ENCODE measurements around the gene SDF2L1.
"Not testable (repeated sequence)": the region's sequence is repeated elsewhere in the genome, so short reads cannot be mapped to it uniquely, and the experiment has no call there.

Gene SDF2L1

DNA sequence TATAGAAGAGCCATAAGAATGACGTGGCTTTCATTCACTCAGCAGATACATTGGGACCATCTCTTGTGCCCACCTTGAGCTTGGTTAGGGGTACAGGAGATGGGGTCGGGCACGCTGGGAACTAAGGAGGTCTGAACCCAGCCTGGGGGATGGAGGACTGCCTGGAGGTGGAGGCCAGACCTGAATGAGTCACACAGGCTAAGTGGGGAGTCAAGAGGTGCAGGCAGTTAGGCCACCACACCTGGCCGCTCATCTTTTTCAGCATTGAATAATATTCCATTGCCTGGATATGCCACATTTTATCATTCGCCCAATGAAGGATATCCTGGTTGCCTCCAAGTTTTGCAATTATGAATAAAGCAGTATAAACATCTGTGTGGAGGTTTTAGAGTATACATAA is 19.9 kb downstream of the SDF2L1 start:
- no peak for DNase-seq (ENCODE audit: low read depth in 3 of 3)

DNA sequence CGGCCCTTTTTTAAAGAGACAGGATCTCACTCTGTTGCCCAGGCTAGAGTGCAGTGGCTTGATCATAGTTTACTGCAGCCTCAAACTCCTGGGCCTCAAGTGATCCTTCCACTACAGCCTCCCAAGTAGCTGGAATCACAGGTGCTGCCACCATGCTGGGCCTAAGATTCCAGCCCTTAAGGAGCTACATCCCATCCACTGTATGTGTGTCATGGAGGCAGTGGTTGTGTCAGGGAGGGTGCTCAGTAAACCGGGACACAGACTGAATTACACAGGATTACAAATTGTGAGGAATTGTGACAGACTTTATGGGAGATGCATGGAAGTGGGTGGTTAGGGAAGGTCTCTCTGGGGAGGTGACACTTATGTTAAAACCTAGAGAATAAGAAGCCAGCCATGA is 21.6 kb downstream of the SDF2L1 start:
- no peak for DNase-seq (ENCODE audit: low read depth in 3 of 3)

DNA sequence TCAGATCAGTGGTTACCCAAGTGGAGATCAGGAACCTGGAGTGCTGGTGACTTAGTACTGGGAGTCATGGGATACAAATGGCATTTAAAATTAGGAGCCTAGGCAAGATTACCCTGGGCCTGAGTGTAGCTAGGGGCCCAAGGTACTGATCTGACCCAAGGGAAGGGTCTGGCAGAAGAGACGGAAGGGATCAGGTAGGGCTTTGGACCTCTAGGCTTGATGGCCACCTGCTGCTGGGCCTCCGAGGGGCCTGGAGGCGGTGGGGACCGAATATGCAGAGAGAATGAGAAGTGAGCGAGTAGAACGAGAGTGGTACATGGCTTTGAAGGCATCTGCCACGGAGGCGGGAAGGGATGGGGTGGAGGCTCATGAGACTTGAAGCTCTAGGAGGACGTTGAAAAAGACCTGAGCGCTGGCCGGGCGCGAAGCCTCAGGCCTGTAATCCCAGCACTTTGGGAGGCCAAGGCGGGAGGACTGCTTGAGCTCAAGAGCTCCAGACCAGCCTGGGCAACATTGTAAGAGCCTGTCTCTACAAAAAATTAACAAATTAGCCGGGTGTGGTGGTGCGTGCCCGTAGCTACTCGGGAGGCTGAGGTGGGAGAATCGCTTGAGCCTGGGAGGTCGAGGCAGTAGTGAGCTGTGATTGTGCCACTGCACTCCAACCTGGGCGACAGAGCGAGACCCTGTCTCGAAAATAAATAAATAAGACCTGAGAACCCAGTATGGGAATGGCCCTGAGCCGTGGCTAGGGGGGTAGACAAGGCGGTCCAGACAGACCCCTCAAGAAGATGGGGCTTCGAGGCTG is 23.1 kb downstream of the SDF2L1 start:
- no peak for DNase-seq (ENCODE audit: low read depth in 3 of 3)

DNA sequence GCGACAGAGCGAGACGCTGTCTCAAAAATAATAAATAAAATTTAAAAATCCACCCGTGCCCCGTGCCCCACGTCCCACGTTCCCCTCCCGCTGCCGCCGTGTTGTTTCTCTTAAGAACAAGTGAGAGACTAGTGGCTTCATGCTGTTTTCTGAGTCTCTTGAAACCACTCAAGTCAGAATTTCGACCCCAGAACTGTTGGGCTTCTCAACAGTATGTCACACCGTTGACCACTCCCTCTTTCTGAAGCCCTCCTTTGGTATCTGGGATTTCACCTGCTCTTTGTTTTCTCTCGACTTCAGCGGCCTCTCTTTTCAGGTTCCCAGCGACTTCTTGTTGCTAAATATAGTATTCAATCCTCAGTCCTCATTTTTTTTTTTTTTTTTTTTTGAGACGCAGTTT is 24.7 kb downstream of the SDF2L1 start:
- DNase-seq (ENCODE audit: low read depth in 3 of 3): no peak

DNA sequence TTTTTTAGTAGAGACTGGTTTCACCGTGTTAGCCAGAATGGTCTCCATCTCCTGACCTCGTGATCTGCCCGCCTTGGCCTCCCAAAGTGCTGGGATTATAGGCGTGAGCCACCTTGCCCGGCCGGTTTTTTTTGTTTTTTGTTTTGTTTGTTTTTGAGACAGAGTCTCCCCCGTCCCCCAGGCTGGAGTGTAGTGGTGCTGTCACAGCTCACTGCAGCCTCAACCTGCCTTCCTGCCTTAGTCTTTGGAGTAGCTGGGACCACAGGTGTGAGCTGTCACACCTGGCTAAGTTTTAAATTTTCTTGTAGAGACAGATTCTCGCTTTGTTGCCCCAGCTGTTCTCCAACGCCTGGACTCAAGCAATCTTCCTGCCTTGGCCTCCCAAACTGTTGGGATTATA is 26.9 kb downstream of the SDF2L1 start:
- no peak for DNase-seq (ENCODE audit: low read depth in 3 of 3)

DNA sequence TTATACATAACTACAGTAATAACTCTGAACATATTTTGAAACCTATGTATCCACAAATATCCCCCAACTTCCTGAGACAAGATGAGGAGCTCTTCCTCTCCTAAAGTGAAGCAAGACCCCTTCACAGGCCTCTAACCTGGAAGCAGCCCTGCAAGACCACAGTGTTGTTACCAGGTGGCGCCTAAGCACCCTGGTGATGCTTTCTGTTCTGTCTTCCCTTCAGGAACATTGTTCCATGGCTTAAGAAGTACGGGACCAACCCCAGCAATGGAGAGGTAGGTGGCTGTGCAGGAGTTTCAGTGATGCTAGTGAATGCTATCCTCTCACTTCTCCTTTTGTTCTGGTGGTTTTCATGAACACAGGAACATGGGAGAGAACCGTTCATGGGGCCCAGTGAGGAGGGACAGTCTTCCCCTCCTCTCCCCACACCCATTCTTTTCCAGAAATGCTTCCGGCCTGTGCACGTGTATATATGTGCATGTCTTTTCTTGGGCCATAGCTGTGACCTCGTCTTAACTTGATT is 30.1 kb downstream of the SDF2L1 start:
- DNase-seq (ENCODE audit: low read depth in 3 of 3): no peak

DNA sequence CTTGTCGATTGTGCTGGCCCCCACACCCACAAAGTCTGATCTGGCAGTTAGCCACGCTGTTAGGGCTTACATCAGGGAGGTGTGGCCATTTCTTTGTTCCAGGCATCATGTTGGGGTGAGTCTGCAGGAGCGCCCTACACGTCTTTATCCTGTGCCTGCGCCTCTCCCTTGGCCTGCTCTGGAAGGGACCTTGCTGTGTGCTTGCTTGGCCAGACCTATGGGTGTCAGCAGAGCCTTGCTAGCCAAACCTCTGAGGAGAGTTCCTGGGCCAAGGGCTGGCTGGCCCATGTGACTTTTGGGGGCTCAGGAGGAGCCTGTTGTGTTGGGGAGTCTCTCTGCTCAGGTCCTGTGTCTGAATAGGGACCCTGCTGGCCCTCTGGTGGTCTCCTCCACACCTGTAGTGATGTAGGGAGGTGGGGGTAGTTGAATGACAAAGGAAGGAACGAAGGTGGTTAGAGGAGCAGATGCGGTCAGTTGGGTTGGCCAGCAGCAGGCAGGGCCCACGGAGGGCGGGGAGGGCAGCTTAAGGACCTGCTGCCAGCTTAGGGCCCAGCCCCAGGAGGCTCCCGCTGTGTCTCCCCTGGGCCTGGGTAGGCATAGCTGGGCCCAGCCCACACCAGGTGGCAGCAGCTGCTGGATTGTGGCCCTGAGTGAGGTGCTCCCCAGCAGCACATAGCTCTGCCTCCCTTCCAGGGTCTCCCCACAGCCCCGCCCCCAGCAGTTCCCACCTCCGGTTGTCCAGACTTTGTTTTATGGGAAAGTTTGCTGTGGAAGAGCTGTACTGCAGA is 31.6 kb downstream of the SDF2L1 start:
- DNase-seq (ENCODE audit: low read depth in 3 of 3): no peak

DNA sequence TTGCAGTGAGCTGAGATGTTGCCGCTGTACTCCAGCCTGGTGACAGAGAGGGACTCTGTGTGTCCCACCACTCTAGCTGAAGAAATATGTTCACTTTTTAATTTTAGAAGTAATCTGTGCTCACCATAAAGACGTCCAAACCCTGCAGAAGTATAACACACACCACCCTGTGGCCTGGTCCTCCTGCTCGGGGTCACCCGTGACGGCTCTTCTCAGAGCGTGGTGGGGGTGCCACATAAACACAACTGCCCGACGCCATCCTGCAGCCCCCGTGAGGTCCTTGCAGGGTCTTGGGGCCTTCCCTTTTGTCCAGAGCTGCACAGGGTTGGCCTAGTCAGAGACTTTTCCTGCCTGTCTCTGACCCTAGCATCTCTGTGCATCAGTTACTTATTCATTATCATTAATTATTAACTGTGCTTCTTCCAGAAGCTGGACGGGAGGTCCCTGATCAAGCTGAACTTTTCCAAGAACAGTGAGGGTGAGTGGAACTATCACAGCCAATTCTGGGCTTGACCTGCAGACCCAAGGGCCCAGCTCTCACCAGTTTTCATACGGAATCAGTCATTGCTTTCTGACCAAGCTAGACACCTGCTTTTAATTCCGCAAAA is 32.6 kb downstream of the SDF2L1 start:
- DNase-seq (ENCODE audit: low read depth in 3 of 3): no peak

DNA sequence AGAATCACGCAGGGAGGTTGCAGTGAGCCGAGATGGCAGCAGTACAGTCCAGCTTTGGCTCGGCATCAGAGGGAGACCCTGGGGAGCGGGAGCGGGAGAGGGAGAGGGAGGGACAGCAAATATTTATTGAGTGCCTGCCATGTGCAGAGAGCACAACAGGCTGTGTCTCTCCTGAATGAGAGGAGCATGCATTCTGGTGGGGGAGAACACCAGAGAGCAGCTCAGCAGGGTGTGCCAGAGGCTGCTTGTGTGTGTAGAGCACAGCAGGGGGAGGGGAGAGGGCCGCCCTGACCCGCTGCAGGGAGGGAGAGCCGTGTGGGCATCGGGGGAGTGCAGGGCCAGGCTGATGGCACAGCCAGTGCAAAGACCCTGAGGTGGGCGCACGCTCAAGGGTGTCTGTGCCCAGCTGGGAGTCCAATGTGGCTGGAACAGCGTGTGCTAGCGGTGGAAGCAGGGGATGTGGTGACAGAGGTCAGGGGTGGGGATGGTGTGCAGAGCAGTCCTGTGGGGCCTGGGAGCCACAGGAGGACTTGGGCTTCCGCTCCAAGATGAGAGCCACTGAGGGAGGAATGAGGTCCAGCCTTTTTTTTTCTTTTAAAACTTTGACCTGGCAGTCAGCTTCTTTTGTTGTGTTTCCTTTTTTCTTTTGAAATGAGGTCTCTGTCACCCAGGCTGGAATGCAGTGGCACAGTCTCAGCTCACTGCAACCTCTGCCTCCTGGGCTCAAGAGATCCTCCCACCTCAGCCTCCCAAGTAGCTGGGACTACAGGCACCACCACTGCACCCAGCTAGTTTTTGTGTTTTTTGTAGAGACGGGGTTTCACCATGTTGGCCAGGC is 35.7 kb downstream of the SDF2L1 start:
- DNase-seq (ENCODE audit: low read depth in 3 of 3): no peak

DNA sequence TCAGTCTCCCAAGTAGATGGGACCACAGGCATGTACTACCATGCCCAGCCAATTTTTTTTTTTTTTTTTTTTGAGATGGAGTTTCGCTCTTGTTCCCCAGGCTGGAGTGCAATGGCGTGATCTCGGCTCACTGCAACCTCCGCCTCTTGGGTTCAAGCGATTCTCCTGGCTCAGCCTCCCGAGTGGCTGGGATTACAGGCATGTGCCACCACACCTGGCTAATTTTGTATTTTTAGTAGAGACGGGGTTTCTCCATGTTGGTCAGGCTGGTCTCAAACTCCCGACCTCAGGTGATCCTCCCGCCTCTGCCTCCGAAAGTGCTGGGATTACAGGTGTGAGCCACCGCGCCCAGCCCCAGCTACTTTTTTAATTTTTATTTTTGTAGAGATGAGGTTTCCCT is 36.7 kb downstream of the SDF2L1 start:
- DNase-seq (ENCODE audit: low read depth in 3 of 3): not testable (repeated sequence)

DNA sequence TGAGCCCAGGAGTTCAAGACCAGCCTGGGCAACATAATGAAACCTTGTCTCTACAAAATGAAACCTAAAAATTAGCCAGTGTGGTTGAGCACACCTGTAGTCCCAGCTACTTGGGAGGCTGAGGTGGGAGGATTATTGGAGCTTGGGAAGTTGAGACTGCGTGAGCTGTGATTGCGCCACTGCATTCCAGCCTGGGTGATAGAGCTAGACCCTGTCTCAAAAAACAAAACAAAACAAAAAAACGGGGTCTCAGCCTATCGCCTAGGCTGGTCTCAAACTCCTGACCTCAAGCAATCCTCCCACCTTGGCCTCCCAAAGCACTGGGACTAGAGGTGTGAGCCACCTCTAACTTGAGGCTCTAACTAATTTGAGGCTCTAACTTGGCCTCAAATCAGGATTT is 37.3 kb downstream of the SDF2L1 start:
- DNase-seq (ENCODE audit: low read depth in 3 of 3): no peak

DNA sequence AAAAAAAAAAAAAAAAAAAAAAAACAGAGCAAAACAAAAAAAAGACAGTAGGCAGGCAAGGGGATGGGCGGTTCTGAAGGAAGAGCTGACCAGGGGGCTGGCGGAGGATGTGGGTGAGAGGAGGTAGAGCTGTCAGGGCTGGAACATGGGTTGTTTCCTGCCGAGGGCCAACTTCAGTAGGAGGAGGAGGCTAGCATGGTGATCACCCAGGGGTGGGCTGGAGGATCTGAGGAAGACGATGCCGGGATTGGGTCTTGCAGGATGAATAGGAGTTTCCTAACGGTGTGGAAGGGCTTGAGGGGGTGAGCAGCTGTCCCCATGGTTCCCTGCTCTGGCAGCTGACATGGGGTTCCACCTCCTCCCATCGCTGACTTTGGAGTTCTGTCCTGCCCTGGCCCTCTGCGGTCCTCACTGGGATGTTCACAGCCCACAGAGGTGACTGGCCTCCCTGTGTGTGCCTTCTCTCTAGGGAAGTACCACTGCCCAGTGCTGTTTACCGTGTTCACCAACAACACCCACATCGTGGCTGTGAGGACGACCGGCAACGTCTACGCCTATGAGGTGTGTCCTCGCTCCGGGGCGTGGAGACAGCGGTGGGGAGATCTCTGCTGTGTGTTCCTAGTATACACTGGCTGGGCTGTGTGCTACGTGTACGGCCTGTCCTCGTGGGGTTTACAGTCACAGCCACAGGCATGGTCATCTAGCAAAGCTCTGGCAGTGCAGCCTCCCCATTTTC is 38.9 kb downstream of the SDF2L1 start:
- DNase-seq (ENCODE audit: low read depth in 3 of 3): no peak

DNA sequence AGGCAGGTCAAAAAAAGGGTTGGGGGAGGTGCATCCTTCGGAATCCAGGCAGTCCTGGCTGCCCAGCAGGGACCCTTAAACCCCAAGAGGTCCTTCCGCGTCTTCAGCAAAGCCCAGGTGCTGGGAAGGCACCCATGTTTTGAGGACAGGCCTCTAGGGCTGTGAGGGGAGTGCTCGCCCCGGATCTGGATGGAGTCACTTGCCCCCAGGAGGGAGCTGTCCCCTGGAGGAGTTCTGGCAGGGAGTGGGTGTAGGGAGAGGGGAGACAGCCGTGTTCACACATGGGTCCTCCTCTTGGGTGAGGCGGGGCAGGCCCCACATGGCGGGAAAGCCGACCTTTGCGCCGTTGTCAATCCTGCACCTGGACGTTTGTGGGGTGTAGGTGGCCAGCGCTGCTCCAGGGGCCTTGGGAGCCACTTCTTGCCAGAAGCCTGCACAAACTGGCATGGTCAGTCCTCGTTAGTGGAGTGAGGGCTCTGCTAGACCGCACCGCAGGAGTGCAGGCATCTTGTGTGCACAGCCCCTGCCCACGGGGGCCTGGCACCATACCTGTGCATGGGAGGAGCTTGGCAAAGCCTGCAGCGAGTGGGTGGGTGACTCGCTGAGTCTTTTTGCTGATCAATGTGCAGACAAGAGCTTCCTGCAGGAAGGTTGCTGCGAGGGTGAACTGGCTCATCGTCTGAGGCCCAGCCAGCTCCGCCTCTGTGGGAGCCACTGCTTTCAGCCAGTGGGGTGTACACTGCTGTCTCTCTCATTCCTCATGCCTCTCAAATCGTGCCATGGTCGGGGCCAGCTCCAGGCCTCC is 39.7 kb downstream of the SDF2L1 start:
- DNase-seq (ENCODE audit: low read depth in 3 of 3): no peak

DNA sequence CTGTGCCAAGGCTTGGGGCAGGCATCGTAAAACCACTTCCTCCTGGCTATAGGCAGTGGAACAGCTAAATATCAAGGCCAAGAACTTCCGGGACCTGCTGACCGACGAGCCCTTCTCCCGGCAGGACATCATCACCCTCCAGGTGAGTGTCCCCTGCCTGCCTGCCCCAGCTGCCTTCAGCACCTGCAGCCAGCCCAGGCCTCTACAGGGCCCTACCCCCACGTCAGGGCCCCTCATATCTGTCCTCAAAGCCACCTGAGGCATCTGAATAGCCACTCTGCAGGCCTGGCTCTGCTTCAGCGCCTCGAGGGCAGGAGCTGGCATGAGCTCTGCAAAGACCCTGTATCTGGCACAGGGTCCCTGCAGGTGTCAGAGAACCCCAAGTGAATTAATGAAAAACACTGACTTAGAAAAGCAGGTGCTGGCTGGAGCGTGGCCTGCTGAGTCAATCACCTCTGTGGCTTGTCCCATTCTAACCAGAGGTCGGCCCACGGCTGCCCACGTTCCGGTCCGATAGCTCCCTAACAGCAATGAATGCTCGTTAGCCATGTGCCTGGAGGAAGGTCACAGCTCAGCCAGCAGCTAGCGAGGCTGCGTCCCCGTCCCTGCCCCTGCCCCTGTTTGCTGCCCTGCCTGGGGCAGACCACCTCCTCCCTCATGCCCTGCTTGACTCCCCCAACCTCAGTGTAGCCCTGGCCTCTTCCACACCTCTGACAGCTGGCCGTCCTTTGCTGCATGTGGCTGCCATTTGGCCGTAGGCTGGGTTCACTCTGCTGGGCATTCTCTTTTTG is 40.5 kb downstream of the SDF2L1 start:
- DNase-seq (ENCODE audit: low read depth in 3 of 3): no peak

DNA sequence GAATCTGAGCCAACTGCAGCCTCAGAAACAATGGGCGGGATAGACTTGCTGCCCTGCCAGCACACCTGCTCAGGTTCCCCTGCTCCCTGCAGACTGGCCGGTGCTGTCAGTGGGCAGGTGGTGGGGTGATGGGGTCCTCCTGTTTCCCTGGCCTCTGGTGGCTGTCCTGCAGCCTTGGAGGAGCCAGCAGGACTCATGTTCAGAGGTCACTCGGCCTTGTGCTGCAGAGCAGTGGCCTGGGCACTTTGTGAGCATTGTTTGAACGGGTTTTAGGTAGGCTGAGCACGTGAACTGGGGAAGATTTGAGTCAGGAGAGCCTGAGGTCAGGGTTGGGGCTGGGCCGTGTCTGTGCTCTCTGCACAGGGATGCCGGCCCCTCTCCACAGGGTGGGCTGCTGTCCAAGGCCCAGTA is 41.3 kb downstream of the SDF2L1 start:
- DNase-seq (ENCODE audit: low read depth in 3 of 3): no peak

DNA sequence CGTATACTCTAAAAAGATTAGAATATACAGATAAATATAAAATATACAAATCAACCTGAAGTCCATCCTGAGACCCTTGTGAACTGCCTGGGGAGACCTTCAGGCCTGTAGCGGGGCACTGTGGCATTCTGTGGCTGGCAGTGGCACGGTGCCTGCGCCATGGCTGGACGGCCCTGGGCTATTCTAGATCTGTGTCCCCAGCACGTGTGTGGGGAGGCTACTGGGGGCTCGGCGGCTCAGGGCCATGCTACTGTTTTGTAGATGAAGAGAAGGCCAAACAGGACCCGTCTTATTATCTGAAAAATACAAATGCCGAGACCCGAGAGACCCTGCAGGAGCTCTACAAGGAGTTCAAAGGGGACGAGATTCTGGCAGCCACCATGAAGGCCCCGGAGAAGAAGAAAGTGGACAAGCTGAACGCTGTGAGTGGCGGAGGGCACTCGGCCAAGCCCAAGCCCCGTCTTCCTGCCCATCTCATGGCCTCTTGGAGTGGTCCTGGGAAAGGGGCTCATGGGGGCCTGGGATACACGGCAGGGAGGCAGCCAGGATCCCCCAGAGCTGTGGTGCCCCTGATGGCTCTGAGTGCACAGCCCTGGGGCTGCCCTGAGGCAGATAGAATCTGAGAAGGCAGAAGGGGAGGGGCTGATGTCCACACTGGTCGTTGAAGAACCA is 42.5 kb downstream of the SDF2L1 start:
- DNase-seq (ENCODE audit: low read depth in 3 of 3): no peak

DNA sequence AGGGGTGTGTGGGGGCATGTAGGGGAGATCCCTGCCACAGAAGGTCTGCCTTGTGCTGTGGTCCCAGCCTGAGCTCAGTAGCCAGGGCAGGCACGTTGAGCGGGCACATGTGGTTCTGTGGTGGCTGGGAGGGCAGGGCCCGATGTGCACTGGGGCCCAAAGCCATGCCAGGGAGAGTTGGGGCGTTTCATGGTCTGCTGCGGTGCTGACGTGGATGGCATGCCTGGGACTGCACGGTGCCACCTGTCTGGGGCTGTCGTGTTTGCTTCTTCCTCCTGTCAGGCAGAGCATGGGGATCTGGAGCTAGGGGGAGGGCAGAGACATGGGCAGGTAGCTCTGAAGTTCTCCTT is 43.0 kb downstream of the SDF2L1 start:
- DNase-seq (ENCODE audit: low read depth in 3 of 3): no peak

DNA sequence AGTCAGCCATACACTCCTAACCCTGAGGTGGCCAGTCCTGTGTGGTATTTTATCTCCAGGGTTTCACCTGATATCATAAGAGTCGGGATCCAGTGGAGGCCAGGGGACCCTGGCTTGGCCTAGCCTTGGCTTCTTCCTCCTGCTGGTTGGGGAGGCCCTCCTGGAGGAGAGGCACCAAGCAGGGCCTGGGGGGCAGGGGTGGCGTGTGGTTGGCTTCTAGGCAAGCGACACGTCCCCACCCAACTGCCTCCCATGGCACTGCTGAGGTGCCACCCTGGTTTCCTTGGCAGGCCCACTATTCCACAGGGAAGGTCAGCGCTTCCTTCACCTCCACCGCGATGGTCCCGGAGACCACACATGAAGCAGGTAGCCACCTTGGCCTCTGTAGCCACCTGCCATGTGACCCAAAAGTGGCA is 44.1 kb downstream of the SDF2L1 start:
- DNase-seq (ENCODE audit: low read depth in 3 of 3): no peak

Measured in stimulated activated CD4-positive, alpha-beta T cell treated with anti-CD3 and anti-CD28 coated beads, TNF-alpha, amount 100 ng/mL, for 48 hours (primary cell).